Measurements from ENCODE around the gene RIPK1.
"Not testable (repeated sequence)": the region's sequence is repeated elsewhere in the genome, so short reads cannot be mapped to it uniquely, and the experiment has no call there.

DNA sequence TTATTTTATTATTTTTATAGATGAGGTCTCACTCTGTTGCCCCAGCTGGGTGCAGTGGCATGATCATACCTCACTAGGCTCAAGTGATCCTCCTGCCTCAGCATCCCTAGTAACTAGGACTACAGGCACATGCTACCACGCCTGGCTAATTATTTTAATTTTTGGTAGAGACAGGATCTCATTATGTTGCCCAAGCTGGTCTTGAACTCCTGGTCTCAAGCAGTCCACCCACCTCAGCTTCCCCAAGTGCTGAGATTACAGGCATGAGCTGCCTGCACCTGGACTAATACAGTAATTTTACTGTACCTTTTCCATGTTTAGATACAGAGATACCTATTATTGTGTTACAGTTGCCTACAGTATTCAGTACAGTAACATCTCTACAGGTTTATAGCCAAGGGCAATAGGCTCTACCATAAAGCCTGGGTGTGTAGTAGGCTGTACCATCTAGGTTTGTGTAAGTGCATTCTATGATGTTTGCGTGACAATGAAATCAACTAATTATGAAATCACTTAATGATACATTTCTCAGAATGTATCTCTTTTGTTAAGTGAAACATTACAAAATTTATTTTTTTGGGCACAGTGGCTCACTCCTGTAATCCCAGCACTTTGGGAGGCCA is 47.2 kb upstream of the RIPK1 start:
- TF ChIP-seq, protein P1, sequence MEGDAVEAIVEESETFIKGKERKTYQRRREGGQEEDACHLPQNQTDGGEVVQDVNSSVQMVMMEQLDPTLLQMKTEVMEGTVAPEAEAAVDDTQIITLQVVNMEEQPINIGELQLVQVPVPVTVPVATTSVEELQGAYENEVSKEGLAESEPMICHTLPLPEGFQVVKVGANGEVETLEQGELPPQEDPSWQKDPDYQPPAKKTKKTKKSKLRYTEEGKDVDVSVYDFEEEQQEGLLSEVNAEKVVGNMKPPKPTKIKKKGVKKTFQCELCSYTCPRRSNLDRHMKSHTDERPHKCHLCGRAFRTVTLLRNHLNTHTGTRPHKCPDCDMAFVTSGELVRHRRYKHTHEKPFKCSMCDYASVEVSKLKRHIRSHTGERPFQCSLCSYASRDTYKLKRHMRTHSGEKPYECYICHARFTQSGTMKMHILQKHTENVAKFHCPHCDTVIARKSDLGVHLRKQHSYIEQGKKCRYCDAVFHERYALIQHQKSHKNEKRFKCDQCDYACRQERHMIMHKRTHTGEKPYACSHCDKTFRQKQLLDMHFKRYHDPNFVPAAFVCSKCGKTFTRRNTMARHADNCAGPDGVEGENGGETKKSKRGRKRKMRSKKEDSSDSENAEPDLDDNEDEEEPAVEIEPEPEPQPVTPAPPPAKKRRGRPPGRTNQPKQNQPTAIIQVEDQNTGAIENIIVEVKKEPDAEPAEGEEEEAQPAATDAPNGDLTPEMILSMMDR (IDR thresholded peaks at IDR 0.05 in 4 of 5, conservative IDR thresholded peaks at IDR 0.05 in 1 of 5) = not testable (repeated sequence)
- not testable (repeated sequence) for TF ChIP-seq POLR2A (IDR thresholded peaks at IDR 0.05)

All from gastrocnemius medialis (tissue), 4 donors.